HG03139 (cell line): Measurements from ENCODE around the gene CYP4X1.
"Not testable (repeated sequence)": the region's sequence is repeated elsewhere in the genome, so short reads cannot be mapped to it uniquely, and the experiment has no call there.

ENCODE experiments used
- ATAC-seq: cut with Tn5 transposase; IDR thresholded peaks from one replicate; pipeline ENCODE4 v1.9.1; 2021; ENCODE audit not compliant: unreplicated experiment

Gene CYP4X1

DNA sequence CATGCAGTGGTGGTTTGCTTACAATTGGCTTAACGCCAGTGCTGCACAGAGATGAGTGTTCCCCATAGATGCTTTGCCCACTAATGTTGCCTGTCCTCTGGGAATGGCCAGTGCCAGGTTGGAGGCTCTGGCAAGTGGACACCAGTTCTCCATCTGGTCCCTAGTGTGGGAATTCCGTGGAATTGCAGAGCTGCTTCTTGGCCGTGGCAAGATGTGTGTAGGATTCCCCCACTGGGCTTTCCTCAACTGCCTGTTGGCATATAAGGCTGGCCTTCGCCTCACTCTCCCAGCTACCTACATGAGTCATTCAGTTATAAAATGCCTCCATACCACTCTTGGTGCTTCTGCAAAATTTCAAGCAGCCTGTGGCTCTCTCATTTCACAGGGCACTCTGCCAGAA, 45.6 kb downstream of the CYP4X1 start:
- ATAC-seq, result not testable (repeated sequence)

GRCh38 chr1:47069509-47069908, 46.0 kb downstream of the CYP4X1 start:
- ATAC-seq, result not testable (repeated sequence)

- not testable (repeated sequence) for ATAC-seq
These were observed 65.9 kb downstream of the CYP4X1 start for GRCh38 chr1:47089356-47089755.

- ATAC-seq, result not testable (repeated sequence)
These were observed 68.0 kb downstream of the CYP4X1 start for GRCh38 chr1:47091476-47091875.
